GM12878 (cell line): ENCODE results near the gene GEMIN8. TPM values are rescaled to one million over a fixed set of nuclear protein-coding genes. Genes with fewer than 3 reads are reported as not detected.

Experiments
- DPF2 ChIP-seq: fragments of 450-650 bp; IDR thresholded peaks from 2 replicates; pipeline ENCODE4 v1.6.1; 2017; ENCODE audit warnings: mild to moderate bottlenecking
- IKZF2 ChIP-seq, 2 experiments: fragments of 450-650 bp; IDR thresholded peaks; 2 replicates each; pipeline ENCODE4 v1.6.1; 2017; ENCODE audit warnings: mild to moderate bottlenecking in 2 of 2, moderate library complexity in 2 of 2
- IRF4 ChIP-seq: IDR thresholded peaks from 2 replicates; pipeline ENCODE4 v1.6.1; 2011; ENCODE audit warnings: low read depth, low read length
- KLF5 ChIP-seq: fragments of 450-650 bp; IDR thresholded peaks from 2 replicates; pipeline ENCODE4 v1.6.1; 2014; ENCODE audit warnings: mild to moderate bottlenecking; ENCODE audit not compliant: partially characterized antibody
- LARP7 ChIP-seq: fragments of 450-650 bp; IDR thresholded peaks from 2 replicates; pipeline ENCODE4 v1.6.1; 2017; ENCODE audit warnings: mild to moderate bottlenecking
- MEF2A ChIP-seq: IDR thresholded peaks from 2 replicates; pipeline ENCODE4 v1.6.1; 2011; ENCODE audit warnings: low read depth, mild to moderate bottlenecking, low read length, moderate library complexity; ENCODE audit not compliant: insufficient read depth
- MTA3 ChIP-seq: IDR thresholded peaks from 2 replicates; pipeline ENCODE4 v1.6.1; 2012; ENCODE audit warnings: low read length, inconsistent platforms, borderline replicate concordance
- MYB ChIP-seq: fragments of 150-350 bp; IDR thresholded peaks from 2 replicates; pipeline ENCODE4 v1.6.1; 2014; ENCODE audit warnings: mild to moderate bottlenecking, low read depth, low read length, borderline replicate concordance
- NBN ChIP-seq: fragments of 450-650 bp; IDR thresholded peaks from 2 replicates; pipeline ENCODE4 v1.6.1; 2016
- NKRF ChIP-seq: fragments of 450-650 bp; conservative IDR thresholded peaks from 2 replicates; pipeline ENCODE4 v1.6.1; 2017; ENCODE audit warnings: mild to moderate bottlenecking, moderate library complexity
- NRF1 ChIP-seq: conservative IDR thresholded peaks from 2 replicates; pipeline ENCODE4 v1.6.1; 2011; ENCODE audit warnings: mild to moderate bottlenecking, low read depth, low read length, improper control_type of control experiment
- PAX8 ChIP-seq: fragments of 450-650 bp; IDR thresholded peaks from 2 replicates; pipeline ENCODE4 v1.6.1; 2017; ENCODE audit warnings: mild to moderate bottlenecking, moderate library complexity
- PKNOX1 ChIP-seq: fragments of 450-650 bp; IDR thresholded peaks from 2 replicates; pipeline ENCODE4 v1.6.1; 2016; ENCODE audit warnings: mild to moderate bottlenecking
- POLR2A ChIP-seq: IDR thresholded peaks from 2 replicates; pipeline ENCODE4 v1.6.1; 2011; ENCODE audit warnings: low read depth, mild to moderate bottlenecking, low read length
- PRDM15 ChIP-seq: fragments of 450-650 bp; formaldehyde crosslinking; IDR thresholded peaks from 2 replicates; pipeline ENCODE4 v1.4.0; 2020; ENCODE audit warnings: mild to moderate bottlenecking, moderate library complexity
- RCOR1 ChIP-seq: conservative IDR thresholded peaks from 2 replicates; pipeline ENCODE4 v1.6.1; 2012; ENCODE audit warnings: low read depth, low read length, improper control_type of control experiment
- RELB ChIP-seq: fragments of 450-650 bp; IDR thresholded peaks from 2 replicates; pipeline ENCODE4 v1.6.1; 2017; ENCODE audit warnings: low read depth, mild to moderate bottlenecking, moderate library complexity
- SP1 ChIP-seq: IDR thresholded peaks from one replicate; pipeline ENCODE4 v1.6.1; 2011; ENCODE audit warnings: low read depth, low read length
- SPI1 ChIP-seq: IDR thresholded peaks from 2 replicates; pipeline ENCODE4 v1.6.1; 2011; ENCODE audit warnings: low read depth, mild to moderate bottlenecking, low read length, moderate library complexity, borderline replicate concordance; ENCODE audit not compliant: insufficient read depth
- TCF3 ChIP-seq: IDR thresholded peaks from 2 replicates; pipeline ENCODE4 v1.6.1; 2012; ENCODE audit warnings: low read depth, mild to moderate bottlenecking, low read length, borderline replicate concordance; ENCODE audit not compliant: insufficient read depth
- USF1 ChIP-seq: IDR thresholded peaks from 2 replicates; pipeline ENCODE4 v1.6.1; 2011; ENCODE audit warnings: borderline replicate concordance, low read depth, mild to moderate bottlenecking, moderate library complexity, mixed read lengths, low read length; ENCODE audit not compliant: insufficient read depth; ENCODE audit errors: extremely low read length
- ZNF207 ChIP-seq: fragments of 450-650 bp; IDR thresholded peaks from 2 replicates; pipeline ENCODE4 v1.6.1; 2014; ENCODE audit warnings: antibody characterized with exemption, mild to moderate bottlenecking, borderline replicate concordance
- polyA plus RNA-seq, 11 experiments: library from polyadenylated mRNA; depleted of rRNA in 4 of 11; unstranded in 6 of 11; stranded (reverse) in 5 of 11; fragments of >200 nt; fragmentation: Nextera tagmentation in 4 of 11; fragmentation: Illumina TruSeq in 1 of 11; extraction: Ambion mirVana in 4 of 11; extraction: Trizol in 1 of 11; gene quantifications; 1 replicate in 1 of 11; 2 replicates in 10 of 11; pipeline versions ENCODE4 v1.2.1 to v1.2.3, GENCODE V29; 2011 to 2016; ENCODE audit warnings: inconsistent platforms in 2 of 11, missing spikeins in 2 of 11, low read depth in 1 of 11
- total RNA-seq, 4 experiments: library from RNA; depleted of rRNA in 3 of 4; stranded (reverse); fragments of >200 nt in 3 of 4; fragmentation: Illumina TruSeq in 1 of 4; extraction: Trizol in 1 of 4; gene quantifications; 2 replicates each; pipeline versions ENCODE4 v1.2.1 to v1.2.3, GENCODE V29; 2013 to 2021

Gene GEMIN8
- total and polyA plus RNA-seq, 10 of the 15 experiments (the other 5 are each of a cell fraction or from before 2014, with no cell fraction given): 18.4 to 87.0 (median 27.7) TPM

- peak; percentile 83 for TF ChIP-seq USF1
- TF ChIP-seq KLF5: no peak
- no peak for TF ChIP-seq NBN
- TF ChIP-seq MTA3: no peak
- peak; percentile 91 for TF ChIP-seq POLR2A
- TF ChIP-seq PKNOX1: peak; percentile 24; the same call in 1 of the 2 replicates
- TF ChIP-seq MYB: no peak
- TF ChIP-seq RELB: no peak
- no peak for TF ChIP-seq NRF1
- TF ChIP-seq RCOR1: 0 out of 2 replicates have a peak, but pooled peaks have one; percentile 29
- peak; percentile 90 for TF ChIP-seq NKRF
- TF ChIP-seq TCF3: 0 out of 2 replicates have a peak, but pooled peaks have one; percentile 48
- TF ChIP-seq PAX8: no peak
- no peak for TF ChIP-seq MEF2A
- peak; percentile 67 for TF ChIP-seq LARP7
- no peak for TF ChIP-seq ZNF207
- peak; percentile 73; the same call in 1 of the 2 replicates for TF ChIP-seq DPF2
- TF ChIP-seq PRDM15 (CRISPR knock-in tag): no peak
- no peak for TF ChIP-seq IRF4
- peak; percentile 40 for TF ChIP-seq SP1
- TF ChIP-seq SPI1: no peak
- peak; percentile 29 to 34; a peak in 2 of 4 replicates for TF ChIP-seq IKZF2 (IDR thresholded peaks at IDR 0.05)
These were observed at the start of gene GEMIN8 (continued) for GRCh38 chrX:14029425-14030173.
